Measurements from ENCODE around the gene GBA3.

The GBA3 gene

DNA sequence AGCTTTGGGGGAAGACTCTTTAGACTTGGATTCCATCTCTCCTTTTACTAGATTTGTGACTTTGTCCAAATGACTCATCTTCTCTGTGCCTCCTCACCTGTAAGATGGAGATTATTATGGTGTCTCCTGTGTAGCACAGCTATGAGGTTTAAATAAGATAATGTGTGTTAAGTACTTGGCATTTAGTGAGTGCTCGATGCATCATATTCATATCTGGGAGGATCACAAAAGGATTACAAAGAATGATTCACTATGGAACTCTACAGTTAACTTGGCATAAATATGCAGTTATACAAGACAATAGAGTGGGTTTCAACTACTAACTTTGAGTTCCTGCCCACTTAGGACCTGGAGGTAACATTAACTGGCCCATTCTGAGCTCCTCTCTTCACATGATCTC lies 2.3 kb downstream of the GBA3 start:
- no peak for DNase-seq (ENCODE audit: low read depth in 2 of 2)

DNA sequence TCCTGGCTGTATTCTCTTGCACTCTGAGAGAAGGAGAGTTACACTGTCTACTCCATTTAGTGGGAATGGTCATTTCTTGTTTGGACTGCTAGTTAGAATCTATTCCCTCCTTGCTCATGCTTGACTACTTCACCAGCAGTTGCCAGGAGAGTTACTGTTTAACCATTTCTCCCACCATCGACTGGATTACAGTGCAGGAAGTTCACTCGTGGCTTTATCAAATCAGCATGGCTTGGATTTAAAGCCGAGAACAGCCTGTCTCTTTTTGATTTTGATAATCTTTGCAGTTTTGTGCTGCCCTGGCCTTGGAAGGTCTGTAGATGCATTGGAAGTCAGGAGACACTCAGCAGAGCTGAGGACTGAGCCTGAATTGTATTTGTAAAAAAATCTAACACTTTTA lies 3.2 kb downstream of the GBA3 start:
- DNase-seq (ENCODE audit: low read depth in 2 of 2): no peak

DNA sequence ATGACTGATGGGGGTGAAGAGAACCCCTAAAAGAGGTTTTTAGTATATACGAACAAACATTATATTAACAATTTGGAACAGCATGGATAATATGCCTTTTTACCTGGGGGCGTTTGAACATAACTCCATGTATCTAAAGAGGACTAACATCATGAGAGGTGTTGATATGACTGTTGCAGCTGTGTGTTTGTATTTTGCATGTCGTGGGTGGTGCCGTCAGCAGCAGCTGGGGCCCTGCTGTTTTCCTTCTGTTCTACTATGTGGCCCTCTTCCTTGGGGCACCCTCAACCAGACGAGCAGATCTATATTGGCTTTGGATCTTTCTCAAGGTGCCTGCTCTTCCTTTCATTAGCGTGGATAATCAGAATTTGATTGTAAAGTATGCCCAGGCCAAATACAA lies 11.2 kb downstream of the GBA3 start:
- DNase-seq (ENCODE audit: low read depth in 2 of 2): no peak

GRCh38 chr4:22707390-22707789 lies 14.7 kb downstream of the GBA3 start:
- no peak for DNase-seq (ENCODE audit: low read depth in 2 of 2)

GRCh38 chr4:22708961-22709360 lies 16.2 kb downstream of the GBA3 start:
- DNase-seq (ENCODE audit: low read depth in 2 of 2): no peak

DNA sequence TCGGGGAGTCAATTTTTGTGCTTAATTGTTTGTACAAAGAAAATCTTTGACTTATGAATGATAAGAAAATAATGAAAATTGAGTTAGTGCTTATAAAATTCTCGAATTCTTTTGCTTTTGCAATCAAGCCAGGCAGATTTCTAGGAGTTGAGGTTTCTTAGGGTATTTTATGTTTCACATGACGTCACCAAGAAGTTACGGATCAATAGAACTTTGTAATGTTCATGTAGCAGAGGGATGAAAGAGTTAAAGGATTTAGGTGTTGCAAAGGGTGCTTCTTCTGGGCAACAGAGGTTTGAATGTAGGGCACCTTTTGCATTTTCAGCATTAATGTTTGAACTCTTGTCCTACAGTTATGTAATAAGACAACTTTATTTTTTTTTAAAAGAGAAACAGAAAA lies 19.4 kb downstream of the GBA3 start:
- no peak for DNase-seq (ENCODE audit: low read depth in 2 of 2)

- no peak for DNase-seq (ENCODE audit: low read depth in 2 of 2)
Observed at GRCh38 chr4:22712529-22712928, 19.8 kb downstream of the GBA3 start.

- DNase-seq (ENCODE audit: low read depth in 2 of 2): no peak
Observed at GRCh38 chr4:22713841-22714240, 21.1 kb downstream of the GBA3 start.

GRCh38 chr4:22719218-22719617 lies 26.5 kb downstream of the GBA3 start:
- no peak for DNase-seq (ENCODE audit: low read depth in 2 of 2)

- no peak for DNase-seq (ENCODE audit: low read depth in 2 of 2)
Observed at GRCh38 chr4:22720091-22720490, 27.4 kb downstream of the GBA3 start.

- no peak for DNase-seq (ENCODE audit: low read depth in 2 of 2)
Observed at GRCh38 chr4:22721204-22721603, 28.5 kb downstream of the GBA3 start.

DNA sequence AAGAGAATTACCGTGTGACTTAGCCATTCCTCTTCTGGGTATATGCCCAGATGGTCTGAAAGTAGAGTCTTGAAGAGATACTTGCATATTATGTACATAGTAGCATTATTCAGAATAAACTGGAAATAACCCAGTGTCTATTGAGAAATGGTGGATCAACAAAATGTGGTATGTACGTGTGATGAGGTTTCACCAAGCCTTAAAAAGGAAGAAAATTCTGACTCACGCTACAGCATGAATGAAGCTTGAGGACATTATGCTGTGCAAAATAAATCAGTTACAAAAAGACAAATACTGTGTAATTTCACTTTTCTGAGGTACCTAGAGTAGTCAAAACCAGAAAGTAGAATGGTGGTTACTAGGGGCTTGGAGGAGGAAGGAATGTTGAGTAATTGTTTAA lies 37.3 kb downstream of the GBA3 start:
- DNase-seq (ENCODE audit: low read depth in 2 of 2): no peak

DNA sequence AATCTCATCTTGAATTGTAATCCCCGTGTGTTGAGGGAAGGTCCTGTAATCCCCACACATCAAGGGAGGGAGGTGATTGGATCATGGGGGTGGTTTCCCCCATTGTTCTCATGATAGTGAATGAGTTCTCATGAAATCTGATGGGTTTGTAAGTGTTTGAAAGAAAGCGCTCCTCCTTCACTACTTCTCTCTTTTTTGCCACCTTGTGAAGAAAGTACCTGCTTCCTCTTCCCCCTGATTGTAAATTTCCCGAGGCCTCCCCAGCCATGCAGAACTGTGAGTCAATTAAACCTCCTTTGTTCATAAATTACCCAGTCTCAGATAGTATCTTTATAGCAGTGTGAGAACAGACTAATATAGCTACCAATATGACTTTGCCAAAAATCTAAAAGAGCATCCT lies 41.1 kb downstream of the GBA3 start:
- DNase-seq (ENCODE audit: low read depth in 2 of 2): no peak

DNA sequence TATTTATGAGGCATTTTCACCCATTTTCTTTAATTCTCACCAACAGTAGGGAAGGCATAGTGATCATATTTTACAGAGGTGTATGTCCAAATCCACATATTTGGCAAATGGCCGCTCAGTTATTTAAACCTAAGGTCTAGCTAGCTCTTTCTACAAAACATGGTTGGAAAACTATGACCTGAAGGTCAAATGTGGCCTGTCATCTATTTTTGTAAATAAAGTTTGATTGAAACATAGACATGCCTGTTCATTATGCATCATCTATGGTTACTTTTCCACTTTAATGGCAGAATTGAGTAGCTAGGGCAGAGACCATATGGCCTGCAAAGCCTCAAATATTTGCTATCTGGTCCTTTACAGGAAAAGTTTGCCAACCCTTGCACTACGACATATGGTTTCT lies 44.2 kb downstream of the GBA3 start:
- no peak for DNase-seq (ENCODE audit: low read depth in 2 of 2)

DNA sequence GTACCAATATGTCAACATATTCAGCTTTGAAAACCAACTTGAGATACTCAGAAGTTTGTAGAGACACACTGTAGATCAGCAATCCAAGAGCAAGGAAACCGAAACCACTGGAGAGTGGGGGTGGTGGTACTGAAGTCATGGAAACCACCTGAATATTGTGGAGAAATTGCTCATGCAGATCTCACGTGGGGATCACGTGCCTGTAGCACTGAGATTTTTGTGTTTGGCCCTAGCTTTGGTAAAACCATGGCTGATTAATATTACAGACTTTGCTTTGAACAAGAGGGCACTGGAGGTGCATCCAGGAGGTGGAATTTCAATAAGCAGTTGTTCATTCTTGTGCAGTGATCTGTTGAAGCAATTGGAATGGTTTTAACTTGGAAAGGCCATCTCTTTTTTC lies 47.2 kb downstream of the GBA3 start:
- DNase-seq (ENCODE audit: low read depth in 2 of 2): no peak

GRCh38 chr4:22741744-22742143 lies 49.0 kb downstream of the GBA3 start:
- DNase-seq (ENCODE audit: low read depth in 2 of 2): no peak

DNA sequence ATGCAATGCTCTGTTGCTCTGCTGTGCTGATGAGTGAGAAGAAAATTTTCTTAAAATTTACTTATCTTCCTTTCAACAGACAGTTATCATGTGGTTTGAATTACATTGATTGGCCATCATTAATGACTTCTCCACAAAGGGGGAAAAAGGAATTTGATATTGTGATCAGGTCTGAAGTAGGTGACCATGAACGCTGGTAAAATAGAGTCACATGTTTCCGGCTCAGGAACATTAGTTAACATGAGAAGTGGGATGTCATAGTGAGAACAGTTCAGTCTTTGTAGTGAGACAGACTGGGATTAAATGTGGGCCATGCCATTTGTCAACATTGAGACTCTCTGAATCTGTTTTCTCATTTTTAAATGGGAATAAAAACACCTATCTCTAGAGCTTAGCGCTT lies 50.6 kb downstream of the GBA3 start:
- DNase-seq (ENCODE audit: low read depth in 2 of 2): no peak

DNA sequence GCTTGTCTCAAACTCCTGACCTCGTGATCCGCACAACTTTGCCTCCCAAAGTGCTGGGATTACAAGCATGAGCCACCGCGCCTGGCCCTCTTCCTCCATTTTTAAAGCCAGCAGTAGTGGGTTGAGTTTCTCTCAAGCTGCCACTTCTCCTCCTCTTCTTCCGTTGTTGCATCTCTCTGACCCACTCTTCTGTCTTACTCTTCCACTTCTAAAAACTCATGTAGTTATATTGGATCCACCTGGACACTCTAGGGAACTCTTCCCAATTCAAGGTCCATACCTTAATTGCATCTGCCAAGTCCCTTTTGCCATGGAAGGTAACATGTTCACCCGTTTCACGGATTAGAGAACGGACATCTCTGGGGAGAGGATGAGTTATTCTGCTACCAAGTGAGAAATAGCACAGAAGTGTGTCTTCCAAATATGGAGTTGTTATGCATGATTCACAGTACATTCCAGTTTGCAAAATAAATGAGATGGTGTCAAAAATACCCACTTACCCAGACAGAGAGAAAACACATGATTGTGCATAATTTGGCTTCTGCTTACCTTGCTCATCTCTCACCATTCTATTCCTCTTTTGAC lies 51.8 kb downstream of the GBA3 start:
- DNase-seq (ENCODE audit: low read depth in 2 of 2): no peak

- DNase-seq (ENCODE audit: low read depth in 2 of 2): no peak
Observed at GRCh38 chr4:22745234-22745633, 52.5 kb downstream of the GBA3 start.

GRCh38 chr4:22754116-22754515 lies 61.4 kb downstream of the GBA3 start:
- DNase-seq (ENCODE audit: low read depth in 2 of 2): no peak

GRCh38 chr4:22762548-22762947 lies 69.8 kb downstream of the GBA3 start:
- no peak for DNase-seq (ENCODE audit: low read depth in 2 of 2)

GRCh38 chr4:22764183-22764582 lies 71.4 kb downstream of the GBA3 start:
- DNase-seq (ENCODE audit: low read depth in 2 of 2): no peak

DNA sequence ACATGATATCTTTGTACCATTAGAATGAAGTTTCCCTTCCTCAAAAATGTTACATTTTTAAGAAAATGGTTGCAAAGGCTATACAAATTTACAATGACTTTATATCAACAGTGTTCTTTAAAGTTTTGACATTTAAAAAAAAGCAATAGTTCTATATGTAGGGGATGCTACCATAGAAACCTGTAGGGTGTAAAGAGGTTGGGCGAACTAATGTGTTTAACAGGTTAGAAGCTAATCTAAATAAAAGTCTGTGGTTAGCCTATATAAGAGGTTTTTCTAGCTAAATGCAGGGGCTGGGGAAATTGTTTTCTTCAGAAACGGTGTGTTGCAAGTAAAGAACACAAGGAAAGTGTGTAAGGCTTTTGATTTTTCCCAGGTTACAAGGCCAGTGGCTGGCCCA lies 73.3 kb downstream of the GBA3 start:
- DNase-seq (ENCODE audit: low read depth in 2 of 2): no peak

DNA sequence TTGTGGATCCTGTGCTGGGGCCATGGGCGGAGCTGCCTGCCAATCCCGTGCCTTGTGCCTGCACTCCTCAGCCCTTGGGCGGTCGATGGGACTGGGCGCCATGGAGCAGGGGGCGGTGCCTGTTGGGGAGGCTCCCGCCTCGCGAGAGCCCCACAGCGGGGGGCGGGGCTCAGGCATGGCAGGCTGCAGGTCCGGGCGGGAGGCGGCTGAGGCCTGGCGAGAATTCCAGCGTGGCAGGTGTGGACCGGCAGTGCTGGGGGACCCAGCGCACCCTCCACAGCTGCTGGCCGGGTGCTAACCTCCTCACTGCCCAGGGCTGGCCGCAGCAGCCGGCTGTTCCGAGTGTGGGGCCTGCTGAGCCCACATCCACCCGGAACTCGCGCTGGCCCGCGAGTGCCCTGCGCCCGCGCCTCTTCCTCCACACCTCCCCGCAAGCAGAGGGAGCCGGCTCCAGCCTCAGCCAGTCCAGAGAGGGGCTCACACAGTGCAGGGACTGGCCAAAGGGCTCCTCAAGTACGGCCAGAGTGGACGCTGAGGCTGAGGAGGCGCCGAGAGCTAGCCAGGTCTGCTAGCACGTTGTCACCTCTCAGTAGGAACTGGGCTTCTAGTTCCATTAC lies 85.9 kb downstream of the GBA3 start:
- DNase-seq (ENCODE audit: low read depth in 2 of 2): no peak

All from stimulated activated CD4-positive, alpha-beta T cell treated with anti-CD3 and anti-CD28 coated beads, Interleukin-12 subunit alpha, Interleukin-12 subunit beta, amount 100 ng/mL, for 24 hours (primary cell).